ENCODE results near the gene ALKBH3. TPM values are rescaled to one million over a fixed set of nuclear protein-coding genes. Genes with fewer than 3 reads are reported as not detected.

Gene ALKBH3
- total RNA-seq, 4 donors from 2014 or later = 17.4 to 38.2 (median 24.6) TPM

DNA sequence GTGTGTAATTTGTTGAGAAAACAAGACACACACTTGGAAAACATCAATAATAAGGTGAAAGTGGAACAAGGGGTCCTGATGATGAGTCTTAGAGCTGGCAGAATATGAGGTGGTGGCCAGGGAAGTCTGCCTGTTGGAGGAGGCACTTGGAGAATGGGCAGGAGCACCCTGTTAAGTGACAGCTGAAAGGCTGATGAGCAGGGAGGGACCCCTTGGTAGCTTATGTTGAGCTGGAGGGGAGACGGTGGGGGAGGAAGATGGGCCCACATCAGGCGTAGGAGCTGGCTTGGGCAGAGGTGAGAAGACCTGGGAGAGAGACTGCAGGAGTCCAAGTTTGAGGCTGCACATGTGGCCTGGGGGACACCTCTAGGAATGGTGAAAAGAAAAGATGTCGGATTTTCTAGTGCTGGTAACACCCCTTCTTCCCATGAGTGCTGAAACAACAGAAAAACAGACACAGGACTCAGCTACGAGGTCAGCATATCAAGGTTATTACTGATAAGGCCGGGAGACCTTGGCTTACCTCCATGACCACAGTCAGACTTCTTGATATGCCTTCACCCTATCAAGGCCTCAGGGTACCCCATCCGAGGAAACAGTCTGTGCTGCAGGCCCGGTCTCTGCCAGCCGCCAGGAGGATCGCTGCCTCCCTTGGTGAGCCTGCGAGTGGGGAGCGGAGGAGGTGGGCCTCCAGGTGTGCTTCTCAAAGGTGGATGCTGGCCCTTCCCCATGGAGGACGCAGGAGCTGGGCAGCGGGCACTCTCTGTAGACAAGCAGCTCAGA, 47.5 kb downstream of the ALKBH3 start:
- 95% methylated on average over 13 of the region's 13 CpGs for WGBS
- intact Hi-C loops (cut with DNase I) = no loop called here
- TF ChIP-seq EP300 (IDR thresholded peaks at IDR 0.05) = no peak
- Histone ChIP-seq H3K36me3 (no peaks in the 10 kb centered on the region), H3K4me1 (peaks cover 21 to 55% (median 38%) of the 10 kb centered on the region in 4 donors), H3K27ac (replicated peaks in 1 of 4) (no peak overlapping the region), H3K4me3 (no peak overlapping the region), H3K27me3 (no peaks in the 10 kb centered on the region), H3K9me3 (no peaks in the 10 kb centered on the region)
- no peak for DNase-seq (ENCODE audit: extremely low spot score)

DNA sequence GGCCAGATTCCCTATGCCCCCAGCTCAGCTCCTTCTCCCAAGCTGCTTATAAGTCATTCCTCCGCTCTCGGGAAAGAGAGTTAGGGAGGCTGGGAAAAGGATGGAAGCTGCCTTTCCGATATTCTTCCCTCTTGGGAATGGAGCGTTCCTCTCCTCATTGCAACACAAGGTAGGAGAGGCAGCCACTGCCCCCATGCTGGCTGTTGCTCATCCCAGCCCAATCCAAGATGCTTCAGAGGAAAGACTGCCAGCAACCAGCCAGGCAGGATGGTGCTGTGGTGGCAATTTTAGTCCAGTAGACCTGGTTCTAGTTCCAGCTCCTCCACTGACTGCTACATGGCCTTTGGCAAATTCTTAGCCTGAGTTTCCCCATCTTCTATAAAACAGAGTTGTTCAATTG, 48.1 kb downstream of the ALKBH3 start:
- no peak for DNase-seq (ENCODE audit: extremely low spot score)
- no peak for TF ChIP-seq POLR2A (IDR thresholded peaks at IDR 0.05; ENCODE audit: low read depth)
- no peak for TF ChIP-seq POLR2AphosphoS5 (IDR thresholded peaks at IDR 0.05)
- 98% methylated on average over 4 of the region's 4 CpGs for WGBS
- Histone ChIP-seq H3K27me3 (no peaks in the 10 kb centered on the region), H3K36me3 (no peaks in the 10 kb centered on the region), H3K9me3 (no peaks in the 10 kb centered on the region), H3K27ac (replicated peaks in 1 of 4) (no peak overlapping the region), H3K4me3 (no peak overlapping the region), H3K4me1 (peaks cover 15 to 53% (median 37%) of the 10 kb centered on the region in 4 donors)
- intact Hi-C loops (cut with DNase I) = no loop called here

- intact Hi-C loops (cut with DNase I) = no loop called here
- H3K36me3 ChIP-seq = no peaks in the 10 kb centered on the region
- no peaks in the 10 kb centered on the region for H3K9me3 ChIP-seq
- no peak overlapping the region for H3K27ac ChIP-seq (replicated peaks in 1 of 4)
- no peaks in the 10 kb centered on the region for H3K27me3 ChIP-seq
- TF ChIP-seq POLR2AphosphoS5 (IDR thresholded peaks at IDR 0.05) (no peak), EP300 (IDR thresholded peaks at IDR 0.05) (no peak), CTCF (IDR thresholded peaks at IDR 0.05) (no peak), POLR2A (IDR thresholded peaks at IDR 0.05; ENCODE audit: low read depth) (no peak)
- WGBS = 75% methylated on average over 10 of the region's 10 CpGs
- H3K4me3 ChIP-seq = no peak overlapping the region
- H3K4me1 ChIP-seq = peaks cover 0 to 39% (median 21%) of the 10 kb centered on the region in 4 donors
- DNase-seq (ENCODE audit: extremely low spot score) = no peak
These were observed 50.5 kb downstream of the ALKBH3 start for GRCh38 chr11:43930868-43931716.

DNA sequence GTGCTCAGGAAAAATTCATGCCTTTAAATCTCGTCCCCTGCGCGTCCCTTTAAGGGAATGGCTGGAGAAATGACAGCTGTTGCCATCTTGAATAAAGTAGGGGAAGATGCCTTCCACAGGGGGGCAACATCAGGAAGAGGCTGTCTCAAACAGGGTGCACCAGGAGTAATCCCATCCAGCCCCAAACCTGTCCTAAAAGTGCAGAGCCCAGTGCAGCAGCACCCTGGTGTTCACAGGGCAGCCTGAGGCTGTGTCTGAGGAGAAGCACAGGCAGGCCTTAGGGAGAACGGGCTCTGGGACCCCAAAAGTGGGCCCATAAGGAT, 51.0 kb downstream of the ALKBH3 start:
- TF ChIP-seq POLR2AphosphoS5 (IDR thresholded peaks at IDR 0.05) = no peak
- TF ChIP-seq EP300 (IDR thresholded peaks at IDR 0.05) = no peak
- no peak for TF ChIP-seq POLR2A (IDR thresholded peaks at IDR 0.05; ENCODE audit: low read depth)
- TF ChIP-seq CTCF (IDR thresholded peaks at IDR 0.05) = no peak
- no peaks in the 10 kb centered on the region for H3K36me3 ChIP-seq
- DNase-seq (ENCODE audit: extremely low spot score) = no peak
- no peaks in the 10 kb centered on the region for H3K9me3 ChIP-seq
- H3K27me3 ChIP-seq = no peaks in the 10 kb centered on the region
- no peak overlapping the region for H3K27ac ChIP-seq (replicated peaks in 1 of 4)
- intact Hi-C loops (cut with DNase I) = no loop called here
- H3K4me3 ChIP-seq = no peak overlapping the region
- WGBS = 63% methylated on average over 4 of the region's 4 CpGs
- H3K4me1 ChIP-seq = peaks cover 0 to 33% (median 15%) of the 10 kb centered on the region in 4 donors

- DNase-seq (ENCODE audit: extremely low spot score) = no peak
- intact Hi-C loops (cut with DNase I) = no loop called here
These were observed 52.6 kb downstream of the ALKBH3 start for GRCh38 chr11:43933226-43933607.

More at GRCh38 chr11:43933226-43933607, 52.6 kb downstream of the ALKBH3 start:
- H3K27me3 ChIP-seq = no peaks in the 10 kb centered on the region
- no peak overlapping the region for H3K27ac ChIP-seq (replicated peaks in 1 of 4)
- 100% methylated on average over 1 of the region's 1 CpG for WGBS
- TF ChIP-seq EP300 (IDR thresholded peaks at IDR 0.05) (no peak), POLR2A (IDR thresholded peaks at IDR 0.05; ENCODE audit: low read depth) (no peak), POLR2AphosphoS5 (IDR thresholded peaks at IDR 0.05) (no peak), CTCF (IDR thresholded peaks at IDR 0.05) (no peak)
- H3K36me3 ChIP-seq = no peaks in the 10 kb centered on the region
- no peak overlapping the region for H3K4me3 ChIP-seq
- peaks cover 0 to 29% (median 21%) of the 10 kb centered on the region in 4 donors for H3K4me1 ChIP-seq
- no peaks in the 10 kb centered on the region for H3K9me3 ChIP-seq

Data from esophagus muscularis mucosa (tissue), 4 donors.